GM21723 (cell line): ENCODE data around the gene SLC22A12.

Experiments
- ATAC-seq: cut with Tn5 transposase; IDR thresholded peaks from one replicate; pipeline ENCODE4 v1.9.1; 2021; ENCODE audit warnings: mild to moderate bottlenecking, moderate library complexity; ENCODE audit not compliant: unreplicated experiment

Gene SLC22A12

GRCh38 chr11:64562723-64563351 is 28.2 kb upstream of the SLC22A12 start:
- no peak for ATAC-seq

- no peak for ATAC-seq
These were observed 27.1 kb upstream of the SLC22A12 start for GRCh38 chr11:64563966-64564365.

GRCh38 chr11:64564419-64564818 is 26.6 kb upstream of the SLC22A12 start:
- no peak for ATAC-seq

- no peak for ATAC-seq
These were observed 25.8 kb upstream of the SLC22A12 start for GRCh38 chr11:64564947-64565889.

- no peak for ATAC-seq
These were observed 24.7 kb upstream of the SLC22A12 start for GRCh38 chr11:64566042-64566914.

- no peak for ATAC-seq
These were observed 23.8 kb upstream of the SLC22A12 start for GRCh38 chr11:64566915-64567891.

- ATAC-seq, result no peak
These were observed 22.9 kb upstream of the SLC22A12 start for GRCh38 chr11:64568041-64568571.

GRCh38 chr11:64568584-64569140 is 22.4 kb upstream of the SLC22A12 start:
- ATAC-seq, result no peak

GRCh38 chr11:64569300-64569970 is 21.6 kb upstream of the SLC22A12 start:
- no peak for ATAC-seq

- ATAC-seq, result no peak
These were observed 20.7 kb upstream of the SLC22A12 start for GRCh38 chr11:64570341-64570740.

- no peak for ATAC-seq
These were observed 20.0 kb upstream of the SLC22A12 start for GRCh38 chr11:64571050-64571409.

GRCh38 chr11:64571410-64572091 is 19.5 kb upstream of the SLC22A12 start:
- ATAC-seq, result no peak

GRCh38 chr11:64572143-64572542 is 18.9 kb upstream of the SLC22A12 start:
- ATAC-seq, result no peak

GRCh38 chr11:64577202-64577601 is 13.8 kb upstream of the SLC22A12 start:
- ATAC-seq, result no peak

GRCh38 chr11:64580412-64580811 is 10.6 kb upstream of the SLC22A12 start:
- ATAC-seq, result no peak

GRCh38 chr11:64581057-64581523 is 9.9 kb upstream of the SLC22A12 start:
- no peak for ATAC-seq

- no peak for ATAC-seq
These were observed 8.1 kb upstream of the SLC22A12 start for GRCh38 chr11:64582885-64583284.
